ENCODE data around the gene THSD7A.
A peak's percentile ranks its signal among the peaks of the same experiment; 100 is the strongest.

The THSD7A gene

GRCh38 chr7:11373546-11374142, 458.4 kb downstream of the THSD7A start:
- DNase-seq = peak; percentile 71

GRCh38 chr7:11369696-11370095, 462.3 kb downstream of the THSD7A start:
- no peak for DNase-seq

GRCh38 chr7:11366118-11366517, 465.9 kb downstream of the THSD7A start:
- no peak for DNase-seq

GRCh38 chr7:11358637-11359036, 473.4 kb downstream of the THSD7A start:
- DNase-seq = no peak

GRCh38 chr7:11355399-11356005, 476.5 kb downstream of the THSD7A start:
- no peak for DNase-seq

- no peak for DNase-seq
Observed at GRCh38 chr7:11346302-11346701, 485.7 kb downstream of the THSD7A start.

GRCh38 chr7:11345621-11346020, 486.4 kb downstream of the THSD7A start:
- DNase-seq = no peak

GRCh38 chr7:11343818-11344413, 488.1 kb downstream of the THSD7A start:
- peak; percentile 69 for DNase-seq

GRCh38 chr7:11343136-11343535, 488.9 kb downstream of the THSD7A start:
- DNase-seq = no peak

- DNase-seq = peak; percentile 78
Observed at GRCh38 chr7:11341285-11341944, 490.6 kb downstream of the THSD7A start.

- no peak for DNase-seq
Observed at GRCh38 chr7:11336432-11336831, 495.6 kb downstream of the THSD7A start.

- no peak for DNase-seq
Observed at GRCh38 chr7:11335947-11336346, 496.1 kb downstream of the THSD7A start.

- DNase-seq = no peak
Observed at GRCh38 chr7:11332865-11333228, 499.2 kb downstream of the THSD7A start.

- DNase-seq = no peak
Observed at GRCh38 chr7:11332186-11332864, 499.7 kb downstream of the THSD7A start.

- DNase-seq = peak; percentile 77
Observed at GRCh38 chr7:11331128-11332102, 500.6 kb downstream of the THSD7A start.

- DNase-seq = no peak
Observed at GRCh38 chr7:11330717-11331116, 501.3 kb downstream of the THSD7A start.

- DNase-seq = no peak
Observed at GRCh38 chr7:11330208-11330607, 501.8 kb downstream of the THSD7A start.

- no peak for DNase-seq
Observed at GRCh38 chr7:11329626-11330025, 502.4 kb downstream of the THSD7A start.

GRCh38 chr7:11328309-11328708, 503.7 kb downstream of the THSD7A start:
- no peak for DNase-seq

GRCh38 chr7:11327633-11328032, 504.4 kb downstream of the THSD7A start:
- DNase-seq = no peak

Data from DMS53 (cell line).